Measurements from ENCODE around the gene PXK. TPM values are rescaled to one million over a fixed set of nuclear protein-coding genes. Genes with fewer than 3 reads are reported as not detected.

Gene PXK
- total and polyA plus RNA-seq, 10 of the 15 experiments (the other 5 are each of a cell fraction or from before 2014, with no cell fraction given): 8.4 to 38.0 (median 27.6) TPM

GRCh38 chr3:58370407-58370806 lies 37.7 kb downstream of the PXK start:
- no peak overlapping the region for H3K4me3 ChIP-seq
- no peaks in the 10 kb centered on the region for H3K9me3 ChIP-seq (replicated peaks; ENCODE audit: control insufficient read depth, insufficient read depth, low read length)
- ChIA-PET POLR2A (no interaction called here), SMC1A (ENCODE audit: uncharacterized antibody, unreplicated experiment) (interaction anchor here (0.7 kb wide), 1 partner anchor 20 kb away, joined by 3 read pairs; no protein-coding TSS in a partner anchor), CTCF (no interaction called here), RAD21 (ENCODE audit: unreplicated experiment) (interaction anchor here (0.7 kb wide), 1 partner anchor 73 kb away, joined by 3 read pairs; no protein-coding TSS in a partner anchor)
- no peaks in the 10 kb centered on the region for H3K4me1 ChIP-seq (ENCODE audit: control insufficient read depth, insufficient read depth, low read length)
- ATAC-seq (no peak), DNase-seq (ENCODE audit: low read depth, low spot score) (no peak), FAIRE-seq (no peak)
- H3K36me3 ChIP-seq (ENCODE audit: control insufficient read depth in 2 of 2, insufficient read depth in 2 of 2, low read length in 1 of 2): no peaks in the 10 kb centered on the region; a peak in 1 of 4 replicates
- in situ Hi-C loops (cut with MboI) (no loop called here), intact Hi-C loops (cut with micrococcal nuclease; ENCODE audit: unreplicated experiment) (no loop called here)
- BruUV-seq (replicated peaks): no TSS peak
- WGBS (ENCODE audit: insufficient coverage, insufficient replicate concordance, low lambda C conversion rate, missing lambda C conversion rate): 78% methylated on average over 10 of the region's 10 CpGs
- no peak overlapping the region for H3K27ac ChIP-seq (ENCODE audit: control insufficient read depth, insufficient read depth)
- H3K79me2 ChIP-seq (ENCODE audit: control insufficient read depth, insufficient read depth, low read length): no peaks in the 10 kb centered on the region
- H4K20me1 ChIP-seq (ENCODE audit: control insufficient read depth, insufficient read depth): no peaks in the 10 kb centered on the region
- no peak overlapping the region for H3K9ac ChIP-seq (ENCODE audit: control insufficient read depth, insufficient read depth, low read length)
- H3K4me2 ChIP-seq (ENCODE audit: control insufficient read depth, insufficient read depth): no peak overlapping the region
- H2AFZ ChIP-seq (ENCODE audit: control insufficient read depth, low read depth, low read length): no peak overlapping the region
- no peaks in the 10 kb centered on the region for H3K27me3 ChIP-seq (replicated peaks in 1 of 2; ENCODE audit: control insufficient read depth in 2 of 2, insufficient read depth in 2 of 2, low read length in 1 of 2)
- no peak for TF ChIP-seq IRF4 (IDR thresholded peaks at IDR 0.05; ENCODE audit: low read depth, low read length)
- TF ChIP-seq BCL11A (IDR thresholded peaks at IDR 0.05; ENCODE audit: low read depth, low read length): no peak
- no peak for TF ChIP-seq CHD4 (IDR thresholded peaks at IDR 0.05)
- no peak for TF ChIP-seq LARP7 (IDR thresholded peaks at IDR 0.05)
- no peak for TF ChIP-seq NRF1 (conservative IDR thresholded peaks at IDR 0.05; ENCODE audit: low read depth, low read length)
- TF ChIP-seq RB1 (IDR thresholded peaks at IDR 0.05; ENCODE audit: borderline replicate concordance): no peak
- TF ChIP-seq ZNF592 (IDR thresholded peaks at IDR 0.05): no peak
- TF ChIP-seq CBFB (IDR thresholded peaks at IDR 0.05; ENCODE audit: low read depth): no peak
- no peak for TF ChIP-seq SUPT20H (IDR thresholded peaks at IDR 0.05; ENCODE audit: borderline replicate concordance, control insufficient read depth, low read depth, low read length)
- TF ChIP-seq CEBPB (IDR thresholded peaks at IDR 0.05; ENCODE audit: borderline replicate concordance in 1 of 2, low read depth in 2 of 2, low read length in 2 of 2): no peak
- TF ChIP-seq GATAD2B (conservative IDR thresholded peaks at IDR 0.05; ENCODE audit: low read depth): no peak
- no peak for TF ChIP-seq SRF (IDR thresholded peaks at IDR 0.05; ENCODE audit: low read depth in 2 of 2, low read length in 2 of 2)
- TF ChIP-seq TCF7 (IDR thresholded peaks at IDR 0.05; ENCODE audit: borderline replicate concordance): no peak
- TF ChIP-seq ZNF622 (IDR thresholded peaks at IDR 0.05): no peak
- TF ChIP-seq BCLAF1 (IDR thresholded peaks at IDR 0.05): no peak
- TF ChIP-seq ZBED1 (IDR thresholded peaks at IDR 0.05; ENCODE audit: borderline replicate concordance): no peak
